ENCODE results near the gene ASB3. TPM values are rescaled to one million over a fixed set of nuclear protein-coding genes. Genes with fewer than 3 reads are reported as not detected.

The ASB3 gene
- total RNA-seq, 1 experiment from 2014 or later: 23.1 TPM

DNA sequence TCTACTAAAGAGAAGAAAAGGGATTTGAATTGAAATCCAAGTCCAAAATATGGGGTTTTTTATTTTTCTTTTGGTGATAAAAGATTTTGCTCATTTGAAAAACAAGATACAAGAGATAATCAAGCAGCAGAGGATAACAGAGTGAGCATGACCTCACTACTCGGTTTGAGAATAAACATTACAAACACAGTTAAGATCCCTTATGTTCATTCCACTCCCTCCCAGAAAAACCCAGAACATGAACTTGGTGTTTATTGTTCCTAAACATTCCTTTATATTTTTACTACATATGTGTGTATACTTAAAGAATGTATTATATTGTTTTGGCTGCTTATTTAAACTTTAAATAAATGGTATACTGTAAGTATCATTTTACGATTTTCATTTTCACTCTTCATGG, 165.8 kb downstream of the ASB3 start:
- Histone ChIP-seq H3T11ph (ENCODE audit: low read length) (no peak overlapping the region), H4K5ac (ENCODE audit: insufficient read length, low read depth, low read length) (no peak overlapping the region), H3K4ac (ENCODE audit: low read depth, low read length) (no peak overlapping the region), H4K8ac (replicated peaks; ENCODE audit: insufficient read length, low read depth, low read length) (no peak overlapping the region), H2BK20ac (ENCODE audit: low read depth, low read length, poor library complexity, severe bottlenecking) (no peak overlapping the region), H3K23ac (ENCODE audit: insufficient read length, low read depth, low read length) (no peak overlapping the region), H2AFZ (ENCODE audit: low read length) (no peak overlapping the region), H3K4me1 (ENCODE audit: insufficient read depth, low read length) (no peaks in the 10 kb centered on the region), H2AK5ac (ENCODE audit: insufficient read length, low read length) (no peak overlapping the region), H4K91ac (ENCODE audit: insufficient read length, low read depth, low read length) (no peak overlapping the region), H2BK5ac (ENCODE audit: insufficient read length, low read length) (no peak overlapping the region), H3K9me3 (ENCODE audit: control insufficient read depth, low read depth, low read length) (no peaks in the 10 kb centered on the region), H3K79me1 (ENCODE audit: insufficient read depth, low read depth, low read length, poor library complexity, severe bottlenecking) (no peaks in the 10 kb centered on the region), H3K79me2 (ENCODE audit: insufficient read depth, low read length) (no peaks in the 10 kb centered on the region), H3K23me2 (ENCODE audit: insufficient read length, low read depth, low read length, poor library complexity, severe bottlenecking) (no peaks in the 10 kb centered on the region), H3K27ac (ENCODE audit: insufficient read length, low read depth, low read length) (no peak overlapping the region), H3K9ac (ENCODE audit: extremely low read depth, insufficient read length, low read length) (no peak overlapping the region), H4K20me1 (ENCODE audit: control insufficient read depth, insufficient read depth, insufficient read length) (no peaks in the 10 kb centered on the region), H3K14ac (ENCODE audit: insufficient read depth, low read length) (no peak overlapping the region), H3K18ac (ENCODE audit: insufficient read length, low read depth, low read length) (no peak overlapping the region), H3K56ac (ENCODE audit: insufficient read length, low read depth, low read length) (no peak overlapping the region), H3K27me3 (ENCODE audit: insufficient read depth, low read length) (no peaks in the 10 kb centered on the region), H2BK15ac (ENCODE audit: low read depth, low read length) (no peak overlapping the region), H3K4me2 (ENCODE audit: insufficient read depth, insufficient read length, low read length) (no peak overlapping the region), H2BK120ac (ENCODE audit: low read depth, low read length, poor library complexity, severe bottlenecking) (no peak overlapping the region), H2BK12ac (ENCODE audit: insufficient read length, low read depth, low read length) (no peak overlapping the region)
- Mint-ChIP-seq H3K9me3 (no peaks in the 10 kb centered on the region), H3K27me3 (ENCODE audit: low read depth) (no peaks in the 10 kb centered on the region), H3K4me3 (no peak overlapping the region), H3K27ac (no peak overlapping the region), H3K36me3 (ENCODE audit: insufficient read depth in 1 of 3, low read depth in 3 of 3) (no peaks in the 10 kb centered on the region; a peak in 1 of 7 replicates), H3K4me1 (no peaks in the 10 kb centered on the region)
- no CpG with 5 or more reads among the region's 2 CpGs for whole genome bisulfite sequencing (ENCODE audit: extremely low coverage, insufficient read length, low lambda C conversion rate)
- TF ChIP-seq, protein P1, sequence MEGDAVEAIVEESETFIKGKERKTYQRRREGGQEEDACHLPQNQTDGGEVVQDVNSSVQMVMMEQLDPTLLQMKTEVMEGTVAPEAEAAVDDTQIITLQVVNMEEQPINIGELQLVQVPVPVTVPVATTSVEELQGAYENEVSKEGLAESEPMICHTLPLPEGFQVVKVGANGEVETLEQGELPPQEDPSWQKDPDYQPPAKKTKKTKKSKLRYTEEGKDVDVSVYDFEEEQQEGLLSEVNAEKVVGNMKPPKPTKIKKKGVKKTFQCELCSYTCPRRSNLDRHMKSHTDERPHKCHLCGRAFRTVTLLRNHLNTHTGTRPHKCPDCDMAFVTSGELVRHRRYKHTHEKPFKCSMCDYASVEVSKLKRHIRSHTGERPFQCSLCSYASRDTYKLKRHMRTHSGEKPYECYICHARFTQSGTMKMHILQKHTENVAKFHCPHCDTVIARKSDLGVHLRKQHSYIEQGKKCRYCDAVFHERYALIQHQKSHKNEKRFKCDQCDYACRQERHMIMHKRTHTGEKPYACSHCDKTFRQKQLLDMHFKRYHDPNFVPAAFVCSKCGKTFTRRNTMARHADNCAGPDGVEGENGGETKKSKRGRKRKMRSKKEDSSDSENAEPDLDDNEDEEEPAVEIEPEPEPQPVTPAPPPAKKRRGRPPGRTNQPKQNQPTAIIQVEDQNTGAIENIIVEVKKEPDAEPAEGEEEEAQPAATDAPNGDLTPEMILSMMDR (conservative IDR thresholded peaks at IDR 0.05): no peak
- no peak for DNase-seq

Other genes with a start within 250 kb of the ASB3 start
- 10.7 and 11.3 TPM in 2 replicates for gene CHAC2, start 19.1 kb downstream of the ASB3 start, total RNA-seq (2021)
- 21.6 and 23.3 TPM in 2 replicates for gene ERLEC1, start 91 bp upstream of the ASB3 start, total RNA-seq (2021)
- gene GPR75, start 73.0 kb upstream of the ASB3 start, total RNA-seq (2021): 4.4 and 5.3 TPM in 2 replicates
- gene PSME4, start 184.0 kb upstream of the ASB3 start, total RNA-seq (2021): 77.3 and 87.4 TPM in 2 replicates

Data from H9 (cell line).